HepG2 (cell line): ENCODE data around the gene SPTY2D1. TPM values are rescaled to one million over a fixed set of nuclear protein-coding genes. Genes with fewer than 3 reads are reported as not detected.

Experiments
- BCL6 ChIP-seq: IDR thresholded peaks from 2 replicates; pipeline ENCODE4 v1.6.1; 2016; ENCODE audit warnings: missing genetic modification reagents, missing compliant biosample characterization
- CREBL2 ChIP-seq: sonication (generic); formaldehyde crosslinking; IDR thresholded peaks from 2 replicates; pipeline ENCODE4 v1.8.1; 2023; ENCODE audit warnings: missing genetic modification reagents, mild to moderate bottlenecking, borderline replicate concordance
- DMAP1 ChIP-seq: IDR thresholded peaks from 2 replicates; pipeline ENCODE4 v1.6.1; 2016
- FOXC1 ChIP-seq: sonication (generic); formaldehyde crosslinking; IDR thresholded peaks from 2 replicates; pipeline ENCODE4 v1.8.0; 2022; ENCODE audit warnings: mild to moderate bottlenecking, missing genetic modification reagents, borderline replicate concordance
- FOXP4 ChIP-seq: sonication (generic); formaldehyde crosslinking; IDR thresholded peaks from 2 replicates; pipeline ENCODE4 v1.4.0; 2020; ENCODE audit warnings: missing genetic modification reagents
- GABPA ChIP-seq, 2 experiments: IDR thresholded peaks; 2 replicates each; pipeline ENCODE4 v1.6.1; 2011 to 2016; ENCODE audit warnings: low read depth in 2 of 2, low read length in 1 of 2, missing biosample characterization in 1 of 2, missing genetic modification characterization in 1 of 2
- HMGXB4 ChIP-seq, 2 experiments: sonication (generic) in 1 of 2; formaldehyde crosslinking in 1 of 2; IDR thresholded peaks; 2 replicates each; pipeline versions ENCODE4 v1.4.0 to v1.6.1; 2018 to 2020; ENCODE audit warnings: missing genetic modification reagents in 2 of 2, borderline replicate concordance in 1 of 2, low read depth in 1 of 2, mild to moderate bottlenecking in 1 of 2, missing biosample characterization in 1 of 2
- HOXA3 ChIP-seq: sonication (generic); formaldehyde crosslinking; IDR thresholded peaks from 2 replicates; pipeline ENCODE4 v1.5.0; 2020; ENCODE audit warnings: missing genetic modification reagents
- IKZF5 ChIP-seq: IDR thresholded peaks from 2 replicates; pipeline ENCODE4 v1.6.1; 2018; ENCODE audit warnings: missing genetic modification reagents, mild to moderate bottlenecking, missing compliant biosample characterization
- KMT2A ChIP-seq: sonication (generic); formaldehyde crosslinking; IDR thresholded peaks from 2 replicates; pipeline ENCODE4 v1.4.0; 2020; ENCODE audit warnings: missing genetic modification reagents
- LBX2 ChIP-seq: sonication (generic); formaldehyde crosslinking; IDR thresholded peaks from 2 replicates; pipeline ENCODE4 v1.5.0; 2020; ENCODE audit warnings: missing genetic modification reagents, mild to moderate bottlenecking, borderline replicate concordance
- POLR2G ChIP-seq: fragments of 200-400 bp; formaldehyde crosslinking; IDR thresholded peaks from 2 replicates; pipeline ENCODE4 v1.6.1; 2018; ENCODE audit warnings: mild to moderate bottlenecking, low read depth, low read length, moderate library complexity
- SALL1 ChIP-seq: sonication (generic); formaldehyde crosslinking; IDR thresholded peaks from 2 replicates; pipeline ENCODE4 v1.8.0; 2022; ENCODE audit warnings: mild to moderate bottlenecking, missing genetic modification reagents
- ZNF24 ChIP-seq: fragments of 450-650 bp; IDR thresholded peaks from 2 replicates; pipeline ENCODE4 v1.6.1; 2017; ENCODE audit warnings: antibody characterized with exemption, mild to moderate bottlenecking
- ZNF34 ChIP-seq: sonication (generic); formaldehyde crosslinking; IDR thresholded peaks from 2 replicates; pipeline ENCODE4 v1.4.0; 2020; ENCODE audit warnings: mild to moderate bottlenecking, missing genetic modification reagents, borderline replicate concordance
- ZNF367 ChIP-seq: sonication (generic); formaldehyde crosslinking; IDR thresholded peaks from 2 replicates; pipeline ENCODE4 v1.4.0; 2020; ENCODE audit warnings: missing genetic modification reagents, borderline replicate concordance
- ZNF383 ChIP-seq: sonication (generic); formaldehyde crosslinking; IDR thresholded peaks from 2 replicates; pipeline ENCODE4 v1.4.0; 2020; ENCODE audit warnings: missing genetic modification reagents, mild to moderate bottlenecking, borderline replicate concordance
- ZNF547 ChIP-seq: sonication (generic); formaldehyde crosslinking; IDR thresholded peaks from 2 replicates; pipeline ENCODE4 v1.5.1; 2020; ENCODE audit warnings: mild to moderate bottlenecking, missing genetic modification reagents
- ZNF614 ChIP-seq: IDR thresholded peaks from 2 replicates; pipeline ENCODE4 v1.6.1; 2018; ENCODE audit warnings: missing biosample characterization, missing genetic modification reagents, inconsistent platforms, borderline replicate concordance
- ZNF772 ChIP-seq: sonication (generic); formaldehyde crosslinking; IDR thresholded peaks from 2 replicates; pipeline ENCODE4 v1.5.0; 2020; ENCODE audit warnings: mild to moderate bottlenecking, missing genetic modification reagents
- ZNF782 ChIP-seq: sonication (generic); formaldehyde crosslinking; IDR thresholded peaks from 2 replicates; pipeline ENCODE4 v1.4.0; 2020; ENCODE audit warnings: missing genetic modification reagents, mild to moderate bottlenecking, borderline replicate concordance
- ZSCAN31 ChIP-seq: sonication (generic); formaldehyde crosslinking; IDR thresholded peaks from 2 replicates; pipeline ENCODE4 v1.5.0; 2020; ENCODE audit warnings: low read depth, mild to moderate bottlenecking, missing genetic modification reagents
- polyA plus RNA-seq, 8 experiments: library from polyadenylated mRNA; depleted of rRNA in 3 of 8; stranded (reverse) in 7 of 8; unstranded in 1 of 8; fragments of >200 nt; fragmentation: Illumina TruSeq in 4 of 8; extraction: Trizol in 4 of 8; gene quantifications; 2 replicates each; pipeline versions ENCODE4 v1.2.1 to v1.2.3, GENCODE V29; 2011 to 2016; ENCODE audit warnings: low read depth in 4 of 8, missing spikeins in 1 of 8, mixed read lengths in 1 of 8; ENCODE audit not compliant: insufficient read depth in 1 of 8
- total RNA-seq, 5 experiments: library from RNA; depleted of rRNA; stranded (reverse); fragments of >200 nt; fragmentation: Illumina TruSeq; extraction: Trizol; gene quantifications; 2 replicates each; pipeline ENCODE4 v1.2.3, GENCODE V29; 2016; ENCODE audit warnings: low read depth in 1 of 5

Gene SPTY2D1
- total and polyA plus RNA-seq, 2 of the 13 experiments (the other 11 are each of a cell fraction or from before 2014, with no cell fraction given) = 6.9 to 14.8 TPM

GRCh38 chr11:18634140-18635032, at the start of gene SPTY2D1 (continued):
- TF ChIP-seq LBX2 (CRISPR knock-in tag) (no peak), ZSCAN31 (CRISPR knock-in tag) (0 out of 2 replicates have a peak, but pooled peaks have one; percentile 70), ZNF383 (no peak), DMAP1 (CRISPR knock-in tag) (peak; percentile 89), KMT2A (CRISPR knock-in tag) (peak; percentile 93), ZNF782 (CRISPR knock-in tag) (no peak; the same call in 1 of the 2 replicates), ZNF614 (CRISPR knock-in tag) (0 out of 2 replicates have a peak, but pooled peaks have one; percentile 56), ZNF772 (CRISPR knock-in tag) (peak; percentile 84), ZNF547 (peak; percentile 64; the same call in 1 of the 2 replicates), CREBL2 (peak; percentile 18; the same call in 1 of the 2 replicates), SALL1 (CRISPR knock-in tag) (peak; percentile 58), ZNF24 (no peak), BCL6 (CRISPR knock-in tag) (0 out of 2 replicates have a peak, but pooled peaks have one; percentile 26), FOXC1 (CRISPR knock-in tag) (0 out of 2 replicates have a peak, but pooled peaks have one; percentile 1), HMGXB4 (CRISPR knock-in tag; IDR thresholded peaks at IDR 0.05; ENCODE audit: borderline replicate concordance in 1 of 2, low read depth in 1 of 2) (peak; percentile 62; a peak in 2 of 4 replicates), FOXP4 (CRISPR knock-in tag) (peak; percentile 21; the same call in 1 of the 2 replicates), GABPA (IDR thresholded peaks at IDR 0.05; ENCODE audit: low read depth, low read length) (peak; percentile 91), GABPA (CRISPR knock-in tag; IDR thresholded peaks at IDR 0.05; ENCODE audit: low read depth) (peak; percentile 97), ZNF34 (CRISPR knock-in tag) (no peak), ZNF367 (CRISPR knock-in tag) (no peak), IKZF5 (peak; percentile 88), POLR2G (peak; percentile 97), HOXA3 (peak; percentile 100)
